Measurements from ENCODE around the gene TF. TPM values are rescaled to one million over a fixed set of nuclear protein-coding genes. Genes with fewer than 3 reads are reported as not detected.

The TF gene
- total RNA-seq, 1 experiment from 2014 or later, result not detected

DNA sequence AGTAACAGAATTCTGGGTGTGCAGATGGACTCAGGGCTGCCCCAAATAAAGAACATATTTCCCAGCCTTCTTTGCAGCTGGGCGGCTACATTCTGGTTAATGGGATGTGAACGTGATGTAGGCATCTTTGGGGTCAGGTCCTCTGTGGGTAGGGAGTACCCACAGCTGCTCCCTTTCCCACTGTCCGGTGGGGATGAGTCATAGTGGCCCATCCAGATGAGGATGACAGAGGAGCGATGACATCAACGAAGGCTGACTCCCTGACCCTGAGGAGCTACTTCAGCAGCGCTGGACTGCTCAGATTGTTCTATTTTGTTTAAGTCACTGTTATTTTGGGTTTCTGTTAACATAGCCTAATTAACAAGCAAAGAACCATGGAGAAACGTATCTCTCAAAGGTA lies 97.4 kb downstream of the TF start:
- H3K4me1 ChIP-seq (replicated peaks), result no peaks in the 10 kb centered on the region
- H3K9me3 ChIP-seq (replicated peaks), result no peaks in the 10 kb centered on the region
- DNase-seq (ENCODE audit: low read depth in 1 of 2, low spot score in 2 of 2), result no peak
- H3K27ac ChIP-seq, result no peak overlapping the region
- H3K4me3 ChIP-seq, result no peak overlapping the region
- no peaks in the 10 kb centered on the region for H3K36me3 ChIP-seq
- H3K27me3 ChIP-seq (replicated peaks), result peaks cover 5% of the 10 kb centered on the region; the same call in 1 of the 2 replicates

DNA sequence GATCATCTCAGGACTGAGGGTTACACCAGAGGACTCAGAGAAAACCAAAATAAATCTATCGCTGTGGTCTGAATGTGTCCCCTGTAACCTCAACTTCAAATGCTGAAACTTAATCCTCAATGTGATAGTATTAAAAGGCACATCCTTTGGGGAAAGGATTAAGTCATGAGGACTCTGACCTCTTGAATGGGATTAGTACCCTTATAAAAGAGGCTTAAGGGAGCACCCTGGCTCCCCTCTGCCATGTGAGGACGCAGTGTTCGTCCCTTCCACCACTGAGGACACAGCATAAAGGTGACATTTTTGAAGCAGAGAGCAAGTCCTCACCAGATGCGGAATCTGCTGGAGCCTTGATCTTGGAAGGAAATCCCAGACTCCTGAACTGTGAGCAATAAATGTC lies 98.9 kb downstream of the TF start:
- no peak for DNase-seq (ENCODE audit: low read depth in 1 of 2, low spot score in 2 of 2)
- Histone ChIP-seq H3K36me3 (no peaks in the 10 kb centered on the region), H3K4me3 (no peak overlapping the region), H3K9me3 (replicated peaks) (no peaks in the 10 kb centered on the region), H3K4me1 (replicated peaks) (no peaks in the 10 kb centered on the region), H3K27ac (no peak overlapping the region), H3K27me3 (replicated peaks) (peaks cover 5% of the 10 kb centered on the region; the same call in 1 of the 2 replicates)

Other genes with a start within 250 kb of the TF start
- 119 and 134 TPM in 2 replicates for gene CDV3, start 172.7 kb upstream of the TF start, total RNA-seq (2014; rRNA removed; shearing (Covaris generic))
- 35.7 and 58.0 TPM in 2 replicates for gene TOPBP1, start 84.5 kb upstream of the TF start, total RNA-seq (2014; rRNA removed; shearing (Covaris generic))
- gene SRPRB, start 59.4 kb downstream of the TF start, total RNA-seq (2014; rRNA removed; shearing (Covaris generic)), result 63.1 and 69.9 TPM in 2 replicates
- 0.06 and 0.18 TPM in 2 replicates for gene RAB6B, start 149.5 kb downstream of the TF start, total RNA-seq (2014; rRNA removed; shearing (Covaris generic))